HepG2 (cell line): ENCODE results near the gene UNC5CL. TPM values are rescaled to one million over a fixed set of nuclear protein-coding genes. Genes with fewer than 3 reads are reported as not detected.

Experiments used
- ARHGAP35 ChIP-seq: sonication (generic); formaldehyde crosslinking; IDR thresholded peaks from 2 replicates; pipeline ENCODE4 v1.9.0; 2022; ENCODE audit warnings: mild to moderate bottlenecking, inconsistent platforms, moderate library complexity, missing genetic modification reagents, borderline replicate concordance
- EEA1 ChIP-seq: sonication (generic); formaldehyde crosslinking; IDR thresholded peaks from 2 replicates; pipeline ENCODE4 v1.5.1; 2020; ENCODE audit warnings: mild to moderate bottlenecking, missing genetic modification reagents, borderline replicate concordance
- HES4 ChIP-seq: sonication (generic); formaldehyde crosslinking; IDR thresholded peaks from 2 replicates; pipeline ENCODE4 v1.9.0; 2021; ENCODE audit warnings: mild to moderate bottlenecking, missing genetic modification reagents, borderline replicate concordance
- JUN ChIP-seq: sonication (generic); formaldehyde crosslinking; IDR thresholded peaks from 2 replicates; pipeline ENCODE4 v1.4.0; 2020; ENCODE audit warnings: mild to moderate bottlenecking, missing genetic modification reagents
- MAFK ChIP-seq, 2 experiments: IDR thresholded peaks in 1 of 2; conservative IDR thresholded peaks in 1 of 2; 2 replicates each; pipeline ENCODE4 v1.6.1; 2011; ENCODE audit warnings: improper control_type of control experiment in 2 of 2, low read length in 2 of 2
- MAX ChIP-seq: IDR thresholded peaks from 2 replicates; pipeline ENCODE4 v1.6.1; 2012; ENCODE audit warnings: inconsistent platforms
- RBM39 ChIP-seq: fragments of 200-400 bp; formaldehyde crosslinking; IDR thresholded peaks from one replicate; pipeline ENCODE4 v1.6.1; 2018; ENCODE audit warnings: antibody characterized with exemption, mild to moderate bottlenecking, low read depth, low read length; ENCODE audit not compliant: poor library complexity, severe bottlenecking
- SMAD9 ChIP-seq: sonication (generic); formaldehyde crosslinking; IDR thresholded peaks from 2 replicates; pipeline ENCODE4 v1.5.1; 2020; ENCODE audit warnings: mild to moderate bottlenecking, missing genetic modification reagents
- SMARCE1 ChIP-seq: fragments of 450-650 bp; IDR thresholded peaks from 2 replicates; pipeline ENCODE4 v1.6.1; 2017; ENCODE audit warnings: borderline replicate concordance
- STAG1 ChIP-seq: sonication (generic); formaldehyde crosslinking; IDR thresholded peaks from 2 replicates; pipeline ENCODE4 v1.4.0; 2020; ENCODE audit warnings: missing genetic modification reagents
- TEF ChIP-seq: sonication (generic); formaldehyde crosslinking; IDR thresholded peaks from 2 replicates; pipeline ENCODE4 v1.5.0; 2020; ENCODE audit warnings: missing genetic modification reagents
- ZBTB7B ChIP-seq: sonication (generic); formaldehyde crosslinking; IDR thresholded peaks from 2 replicates; pipeline ENCODE4 v1.4.0; 2020; ENCODE audit warnings: missing genetic modification reagents
- ZC3H4 ChIP-seq: sonication (generic); formaldehyde crosslinking; IDR thresholded peaks from 2 replicates; pipeline ENCODE4 v1.4.0; 2020; ENCODE audit warnings: missing genetic modification reagents, borderline replicate concordance
- ZFYVE20 ChIP-seq: sonication (generic); formaldehyde crosslinking; IDR thresholded peaks from 2 replicates; pipeline ENCODE4 v1.8.0; 2023; ENCODE audit warnings: low read depth, mild to moderate bottlenecking, moderate library complexity, missing genetic modification reagents, borderline replicate concordance
- ZNF282 ChIP-seq: fragments of 450-650 bp; IDR thresholded peaks from 2 replicates; pipeline ENCODE4 v1.6.1; 2018; ENCODE audit not compliant: partially characterized antibody
- ZNF34 ChIP-seq: sonication (generic); formaldehyde crosslinking; IDR thresholded peaks from 2 replicates; pipeline ENCODE4 v1.4.0; 2020; ENCODE audit warnings: mild to moderate bottlenecking, missing genetic modification reagents, borderline replicate concordance
- ZNF343 ChIP-seq: sonication (generic); formaldehyde crosslinking; IDR thresholded peaks from 2 replicates; pipeline ENCODE4 v1.4.0; 2020; ENCODE audit warnings: mild to moderate bottlenecking, missing genetic modification reagents
- ZNF484 ChIP-seq: sonication (generic); formaldehyde crosslinking; IDR thresholded peaks from 2 replicates; pipeline ENCODE4 v1.5.1; 2020; ENCODE audit warnings: mild to moderate bottlenecking, low read depth, missing genetic modification reagents, borderline replicate concordance
- ZNF563 ChIP-seq: sonication (generic); formaldehyde crosslinking; IDR thresholded peaks from 2 replicates; pipeline ENCODE4 v1.8.0; 2022; ENCODE audit warnings: mild to moderate bottlenecking, moderate library complexity, missing genetic modification reagents
- ZNF672 ChIP-seq: sonication (generic); formaldehyde crosslinking; IDR thresholded peaks from 2 replicates; pipeline ENCODE4 v1.8.1; 2022; ENCODE audit warnings: missing genetic modification reagents
- ZNF678 ChIP-seq: sonication (generic); formaldehyde crosslinking; IDR thresholded peaks from 2 replicates; pipeline ENCODE4 v1.4.0; 2020; ENCODE audit warnings: mild to moderate bottlenecking, missing genetic modification reagents
- ZSCAN30 ChIP-seq: sonication (generic); formaldehyde crosslinking; IDR thresholded peaks from 2 replicates; pipeline ENCODE4 v1.5.0; 2020; ENCODE audit warnings: mild to moderate bottlenecking, missing genetic modification reagents
- polyA plus RNA-seq, 8 experiments: library from polyadenylated mRNA; depleted of rRNA in 3 of 8; stranded (reverse) in 7 of 8; unstranded in 1 of 8; fragments of >200 nt; fragmentation: Illumina TruSeq in 4 of 8; extraction: Trizol in 4 of 8; gene quantifications; 2 replicates each; pipeline versions ENCODE4 v1.2.1 to v1.2.3, GENCODE V29; 2011 to 2016; ENCODE audit warnings: low read depth in 4 of 8, missing spikeins in 1 of 8, mixed read lengths in 1 of 8; ENCODE audit not compliant: insufficient read depth in 1 of 8
- total RNA-seq, 5 experiments: library from RNA; depleted of rRNA; stranded (reverse); fragments of >200 nt; fragmentation: Illumina TruSeq; extraction: Trizol; gene quantifications; 2 replicates each; pipeline ENCODE4 v1.2.3, GENCODE V29; 2016; ENCODE audit warnings: low read depth in 1 of 5
- TF ChIP-seq, protein P1 (sequence below): sonication (generic); formaldehyde crosslinking; IDR thresholded peaks from 2 replicates; pipeline ENCODE4 v1.4.0; 2020; ENCODE audit warnings: missing genetic modification reagents
- TF ChIP-seq, protein P2 (sequence below): sonication (generic); formaldehyde crosslinking; IDR thresholded peaks from 2 replicates; pipeline ENCODE4 v1.8.0; 2022; ENCODE audit warnings: mild to moderate bottlenecking, missing genetic modification reagents, moderate library complexity

Gene UNC5CL
- total and polyA plus RNA-seq, 2 of the 13 experiments (the other 11 are each of a cell fraction or from before 2014, with no cell fraction given): 2.4 to 2.5 TPM

GRCh38 chr6:41027799-41028560, 11.0 kb downstream of the UNC5CL start (continued):
- TF ChIP-seq, protein P1, sequence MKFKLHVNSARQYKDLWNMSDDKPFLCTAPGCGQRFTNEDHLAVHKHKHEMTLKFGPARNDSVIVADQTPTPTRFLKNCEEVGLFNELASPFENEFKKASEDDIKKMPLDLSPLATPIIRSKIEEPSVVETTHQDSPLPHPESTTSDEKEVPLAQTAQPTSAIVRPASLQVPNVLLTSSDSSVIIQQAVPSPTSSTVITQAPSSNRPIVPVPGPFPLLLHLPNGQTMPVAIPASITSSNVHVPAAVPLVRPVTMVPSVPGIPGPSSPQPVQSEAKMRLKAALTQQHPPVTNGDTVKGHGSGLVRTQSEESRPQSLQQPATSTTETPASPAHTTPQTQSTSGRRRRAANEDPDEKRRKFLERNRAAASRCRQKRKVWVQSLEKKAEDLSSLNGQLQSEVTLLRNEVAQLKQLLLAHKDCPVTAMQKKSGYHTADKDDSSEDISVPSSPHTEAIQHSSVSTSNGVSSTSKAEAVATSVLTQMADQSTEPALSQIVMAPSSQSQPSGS (CRISPR knock-in tag): no peak; the same call in 1 of the 2 replicates
- TF ChIP-seq MAFK (conservative IDR thresholded peaks at IDR 0.05 in 1 of 2, IDR thresholded peaks at IDR 0.05 in 1 of 2; ENCODE audit: low read length in 2 of 2) (no peak), ZNF484 (CRISPR knock-in tag) (no peak), ZC3H4 (CRISPR knock-in tag) (no peak), STAG1 (peak; percentile 99), ZNF672 (no peak), ZNF282 (no peak), ZSCAN30 (CRISPR knock-in tag) (no peak), ZFYVE20 (CRISPR knock-in tag) (0 out of 2 replicates have a peak, but pooled peaks have one; percentile 47), SMARCE1 (no peak), ZNF34 (peak; percentile 91), TEF (peak; percentile 38; the same call in 1 of the 2 replicates), ZBTB7B (CRISPR knock-in tag) (no peak), JUN (CRISPR knock-in tag) (no peak; the same call in 1 of the 2 replicates), ZNF563 (CRISPR knock-in tag) (no peak; the same call in 1 of the 2 replicates), HES4 (CRISPR knock-in tag) (no peak), ARHGAP35 (CRISPR knock-in tag) (0 out of 2 replicates have a peak, but pooled peaks have one; percentile 44), MAX (peak; percentile 72), SMAD9 (CRISPR knock-in tag) (0 out of 2 replicates have a peak, but pooled peaks have one; percentile 25), ZNF678 (CRISPR knock-in tag) (0 out of 2 replicates have a peak, but pooled peaks have one; percentile 52), EEA1 (peak; percentile 33; the same call in 1 of the 2 replicates), RBM39 (peak; percentile 83), ZNF343 (CRISPR knock-in tag) (peak; percentile 52; the same call in 1 of the 2 replicates)
- TF ChIP-seq, protein P2, sequence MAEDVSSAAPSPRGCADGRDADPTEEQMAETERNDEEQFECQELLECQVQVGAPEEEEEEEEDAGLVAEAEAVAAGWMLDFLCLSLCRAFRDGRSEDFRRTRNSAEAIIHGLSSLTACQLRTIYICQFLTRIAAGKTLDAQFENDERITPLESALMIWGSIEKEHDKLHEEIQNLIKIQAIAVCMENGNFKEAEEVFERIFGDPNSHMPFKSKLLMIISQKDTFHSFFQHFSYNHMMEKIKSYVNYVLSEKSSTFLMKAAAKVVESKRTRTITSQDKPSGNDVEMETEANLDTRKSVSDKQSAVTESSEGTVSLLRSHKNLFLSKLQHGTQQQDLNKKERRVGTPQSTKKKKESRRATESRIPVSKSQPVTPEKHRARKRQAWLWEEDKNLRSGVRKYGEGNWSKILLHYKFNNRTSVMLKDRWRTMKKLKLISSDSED (CRISPR knock-in tag): no peak
